Stimulated activated naive CD4-positive, alpha-beta T cell (primary cell): ENCODE data around the gene ELAVL1.
"Not testable (repeated sequence)": the region's sequence is repeated elsewhere in the genome, so short reads cannot be mapped to it uniquely, and the experiment has no call there.

Experiments
- DNase-seq, 6 experiments: peaks; one replicate each; lab custom pipeline; 2025; lab: John Stamatoyannopoulos, UW

Gene ELAVL1

GRCh38 chr19:8005534-8006256 is at the start of gene ELAVL1:
Gene ELAVL1 (minus strand): TSS chr19:8005641. CDS start chr19:7991815, 13,826 bp downstream.
- peak; percentile 76 to 87 (median 81) for DNase-seq

DNA sequence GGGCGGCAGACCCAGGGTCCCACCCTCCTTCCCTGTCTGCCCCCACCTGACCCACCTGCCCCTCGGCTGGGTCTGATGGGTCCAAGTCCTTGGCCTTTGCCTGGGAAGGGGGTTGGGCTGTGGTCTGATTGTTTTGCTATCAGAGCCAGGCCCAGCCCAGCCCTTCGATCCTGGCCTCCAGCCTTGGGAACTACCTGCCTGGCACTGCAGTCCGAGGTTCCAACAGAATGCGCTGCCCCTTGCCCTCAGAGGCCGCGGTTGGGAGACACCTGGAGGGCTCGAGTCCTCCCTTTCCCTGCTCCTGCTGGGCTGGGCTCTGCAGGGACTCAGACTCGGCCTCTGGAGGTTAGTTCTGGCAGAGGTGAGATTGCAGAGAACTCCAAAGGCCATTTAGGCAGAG is 48.7 kb upstream of the ELAVL1 start:
- no peak for DNase-seq

DNA sequence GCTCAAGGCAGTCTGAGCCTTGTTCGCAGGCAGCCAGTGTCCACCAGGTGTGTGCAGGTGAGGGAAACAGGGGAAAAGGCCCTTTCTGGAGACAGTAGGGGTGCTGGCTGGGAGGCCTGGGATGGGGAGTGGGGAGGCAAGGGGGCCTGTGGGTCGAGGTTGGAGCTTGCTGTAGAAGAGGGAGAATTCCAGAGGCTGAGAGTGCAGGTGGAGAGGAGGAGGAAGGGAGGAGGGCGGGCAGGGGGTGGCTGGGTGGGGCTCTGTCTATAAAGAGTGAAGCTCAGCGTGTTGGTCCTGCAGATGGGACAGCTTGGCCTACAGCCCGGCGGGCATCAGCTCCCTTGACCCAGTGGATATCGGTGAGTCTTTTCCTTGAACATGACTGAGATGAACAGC is 47.0 kb upstream of the ELAVL1 start, which contains the start of gene CCL25:
CCL25 (plus strand) TSS at position 297 of the 396 bp plus-strand sequence. CDS start 290 bp downstream, outside the sequence.
- DNase-seq = no peak

DNA sequence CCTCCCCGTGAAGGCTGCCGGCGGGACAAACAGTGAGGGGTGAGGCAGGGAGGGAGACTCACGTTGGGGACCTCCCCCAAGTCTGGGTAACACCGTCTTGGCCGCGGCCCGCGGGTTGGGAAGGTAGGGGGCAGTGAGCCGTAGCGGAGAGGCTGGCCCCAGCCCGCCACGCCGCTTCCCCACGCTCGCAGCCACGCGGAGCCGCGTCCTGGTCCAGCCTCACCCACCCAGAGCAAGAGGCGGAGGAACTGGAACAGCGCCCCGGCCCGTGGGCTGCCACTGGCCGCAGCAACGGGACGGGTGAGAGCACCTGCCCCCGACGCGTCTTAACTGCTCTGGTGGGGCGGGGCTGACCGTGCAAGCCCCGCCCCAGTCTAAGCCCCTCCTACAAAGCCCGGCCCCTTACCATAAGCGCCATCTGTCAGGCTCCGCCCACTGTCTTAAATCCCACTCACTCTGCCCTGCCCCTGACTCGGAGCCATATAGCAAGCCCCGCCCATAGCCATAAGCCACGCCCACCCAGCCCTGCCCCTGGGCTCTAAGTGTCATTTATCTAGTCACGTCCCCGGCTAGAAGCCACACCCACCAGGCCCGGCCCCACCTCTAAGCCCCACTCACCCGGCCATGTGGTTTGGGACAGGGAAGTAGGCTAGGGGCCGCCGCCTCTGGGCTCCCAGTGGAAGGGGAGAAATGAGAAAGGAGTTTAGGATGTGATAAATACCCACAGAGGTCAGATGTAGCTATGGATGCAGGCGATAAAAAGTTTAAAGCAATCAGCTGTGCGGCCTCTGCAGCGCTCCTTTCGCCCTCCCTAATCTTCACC is 45.0 kb upstream of the ELAVL1 start:
- peak; percentile 66 to 89 (median 81) for DNase-seq

- DNase-seq = no peak
Measured at GRCh38 chr19:8046569-8047165, 41.2 kb upstream of the ELAVL1 start.

DNA sequence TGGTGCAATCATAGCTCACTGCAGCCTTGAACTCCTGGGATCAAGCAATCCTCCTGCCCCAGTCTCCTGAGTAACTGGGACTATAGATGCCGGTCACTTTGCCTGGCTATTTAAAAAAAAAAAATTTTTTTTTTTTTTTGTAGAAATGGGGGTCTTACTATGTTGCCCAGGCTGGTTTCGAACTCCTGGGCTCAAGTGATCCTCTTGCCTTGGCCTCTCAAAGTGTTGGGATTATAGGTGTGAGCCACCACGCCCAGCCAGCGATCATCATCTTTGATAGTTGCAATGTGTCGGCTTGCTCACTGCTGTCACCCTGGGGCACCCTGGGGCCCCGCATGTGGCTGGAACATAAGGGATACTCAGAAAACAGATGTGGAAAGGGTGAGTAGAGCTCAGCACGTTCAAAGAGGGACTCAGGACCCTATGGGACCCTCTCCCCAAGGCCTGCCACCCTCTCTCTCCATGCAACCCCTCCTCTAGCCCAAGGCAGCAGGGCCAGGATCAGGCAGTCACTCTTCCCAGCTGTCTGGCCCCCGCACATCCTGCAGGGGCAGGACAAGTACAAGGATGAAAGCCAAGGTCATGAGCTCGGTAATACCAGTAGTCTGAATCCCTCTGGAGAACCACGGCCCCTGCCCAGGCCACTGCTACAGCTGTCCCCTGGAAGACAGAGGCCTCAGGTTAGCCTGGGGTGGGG is 40.6 kb upstream of the ELAVL1 start:
- DNase-seq = no peak

DNA sequence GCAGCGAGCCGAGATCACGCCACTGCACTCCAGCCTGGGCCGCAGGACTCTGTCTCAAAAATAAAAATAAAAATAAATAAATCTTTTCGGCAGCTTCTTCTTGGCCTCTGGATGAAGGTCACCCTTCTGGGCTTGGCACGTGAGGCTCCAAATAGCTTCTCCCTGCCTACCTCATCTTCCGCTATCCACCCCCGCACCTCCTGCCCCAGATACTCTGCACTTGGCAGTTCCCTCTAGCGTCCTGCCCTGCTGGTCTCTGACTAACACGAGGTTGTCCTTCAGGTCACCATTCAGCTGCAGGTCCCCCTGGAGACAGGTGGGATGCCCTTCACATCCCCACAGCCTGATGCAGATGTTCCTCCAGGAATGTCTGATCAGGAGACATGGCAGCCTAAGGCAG is 38.6 kb upstream of the ELAVL1 start:
- DNase-seq = no peak

DNA sequence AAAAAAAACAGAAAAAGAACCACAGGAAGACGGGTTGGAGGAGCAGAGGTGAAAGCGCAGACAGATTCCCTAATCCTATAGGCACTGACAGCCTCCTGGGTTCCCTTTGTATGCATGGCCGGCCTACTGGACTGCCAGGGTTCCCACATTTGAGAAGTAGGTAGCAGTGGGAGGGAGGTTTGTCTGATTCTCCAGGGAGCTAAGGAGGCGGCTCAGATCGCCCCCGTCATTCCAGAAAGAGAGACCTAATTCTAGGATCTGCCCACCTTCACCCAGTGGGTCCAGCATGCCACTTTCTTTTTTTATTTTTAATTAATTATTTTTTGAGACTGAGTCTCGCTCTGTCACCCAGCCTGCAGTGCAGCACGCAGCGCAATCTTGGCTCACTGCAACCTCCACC is 37.5 kb upstream of the ELAVL1 start:
- no peak for DNase-seq

DNA sequence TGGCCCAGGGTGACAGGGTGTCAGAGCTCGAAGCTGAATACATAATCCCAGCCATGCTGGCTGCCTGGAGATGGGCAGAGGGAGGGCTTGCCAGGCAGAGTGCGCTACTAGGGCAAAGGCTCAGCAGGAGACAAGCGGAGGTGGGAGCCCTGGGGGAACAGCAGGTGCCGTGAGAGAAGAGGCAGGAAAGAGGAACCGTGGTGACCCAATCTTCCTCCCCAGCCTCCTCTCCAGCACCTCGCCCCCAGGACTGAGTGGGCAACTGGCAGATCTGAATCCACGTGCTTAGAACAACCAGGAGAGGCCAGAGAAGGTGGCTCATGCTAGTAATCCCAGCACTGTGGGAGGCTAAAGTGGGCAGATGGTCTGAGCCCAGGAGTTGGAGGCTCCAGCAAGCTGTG is 36.1 kb upstream of the ELAVL1 start:
- DNase-seq = no peak

GRCh38 chr19:8039231-8039630 is 33.8 kb upstream of the ELAVL1 start:
- no peak for DNase-seq

DNA sequence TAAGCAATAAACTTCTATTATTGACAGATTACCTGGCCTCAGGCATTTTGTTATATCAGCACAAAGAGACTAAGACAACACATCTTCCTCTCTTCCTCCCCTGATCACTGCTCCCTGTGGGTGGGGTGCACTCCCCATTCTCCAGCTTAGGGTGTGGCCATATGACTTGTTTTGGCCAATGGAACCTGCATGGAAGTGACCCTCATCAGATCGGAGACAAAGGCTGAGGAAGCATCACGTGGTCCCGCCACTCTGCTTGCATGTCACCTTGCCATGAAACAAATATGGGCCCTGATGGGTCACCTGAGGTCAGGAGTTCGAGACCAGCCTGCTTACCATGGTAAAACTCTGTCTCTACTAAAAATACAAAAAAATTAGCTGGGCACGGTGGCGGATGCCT is 33.4 kb upstream of the ELAVL1 start:
- DNase-seq = no peak

DNA sequence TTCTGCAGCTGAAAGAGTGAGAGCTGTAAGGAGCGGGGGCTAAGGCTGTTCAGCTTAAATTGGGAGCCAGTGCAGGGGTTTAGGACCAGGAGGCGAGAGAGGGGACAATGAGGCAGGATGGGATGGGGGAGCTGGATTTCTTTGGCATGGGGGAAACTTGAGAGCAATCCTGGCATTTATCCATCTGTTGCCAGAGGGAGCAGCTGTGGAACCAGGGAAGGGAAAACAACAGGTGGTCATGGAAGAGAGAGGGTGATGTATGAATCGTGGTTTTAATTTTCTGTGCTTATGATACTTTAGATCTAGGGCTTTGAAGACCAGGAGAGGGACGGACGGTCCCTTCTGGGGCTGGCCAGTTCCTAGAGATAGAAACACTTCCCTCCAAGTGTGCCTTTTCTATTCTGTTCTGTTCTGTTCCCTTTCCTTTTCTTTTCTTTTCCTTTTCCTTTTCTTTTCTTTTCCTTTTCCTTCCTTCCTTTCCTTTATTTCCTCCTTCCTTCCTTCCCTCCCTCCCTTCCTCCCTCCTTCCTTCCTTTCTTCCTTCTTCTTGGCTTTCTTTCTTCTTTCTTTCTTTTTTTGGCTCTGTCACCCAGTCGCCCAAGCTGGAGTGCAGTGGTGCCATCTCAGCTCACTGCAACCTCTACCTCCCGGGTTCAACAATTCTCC is 31.1 kb upstream of the ELAVL1 start:
- no peak for DNase-seq

- DNase-seq = no peak
Measured at GRCh38 chr19:8034178-8034525, 28.7 kb upstream of the ELAVL1 start.

GRCh38 chr19:8033287-8034177 is 28.1 kb upstream of the ELAVL1 start:
- DNase-seq = not testable (repeated sequence)

DNA sequence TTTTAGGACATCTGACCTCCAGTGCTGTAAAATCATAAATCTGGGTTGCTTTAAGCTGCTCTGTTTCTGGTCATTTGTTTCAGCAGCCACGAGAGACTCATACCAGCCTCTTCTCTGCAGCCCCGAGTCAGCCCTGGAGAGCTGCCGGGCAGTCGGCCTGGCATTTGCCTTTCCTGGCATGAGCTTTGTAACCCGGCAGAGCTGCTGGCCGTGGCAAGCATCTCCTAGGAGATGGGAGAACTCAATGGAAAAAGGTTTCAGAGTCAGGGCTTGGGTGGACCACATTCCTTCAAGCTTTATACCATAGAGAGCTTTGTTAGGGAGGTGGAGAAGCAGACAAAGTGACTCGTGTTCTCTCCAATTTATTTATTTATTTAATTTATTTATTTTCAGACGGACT is 25.5 kb upstream of the ELAVL1 start:
- DNase-seq = no peak

GRCh38 chr19:8028951-8029491 is 23.6 kb upstream of the ELAVL1 start:
- DNase-seq = no peak

DNA sequence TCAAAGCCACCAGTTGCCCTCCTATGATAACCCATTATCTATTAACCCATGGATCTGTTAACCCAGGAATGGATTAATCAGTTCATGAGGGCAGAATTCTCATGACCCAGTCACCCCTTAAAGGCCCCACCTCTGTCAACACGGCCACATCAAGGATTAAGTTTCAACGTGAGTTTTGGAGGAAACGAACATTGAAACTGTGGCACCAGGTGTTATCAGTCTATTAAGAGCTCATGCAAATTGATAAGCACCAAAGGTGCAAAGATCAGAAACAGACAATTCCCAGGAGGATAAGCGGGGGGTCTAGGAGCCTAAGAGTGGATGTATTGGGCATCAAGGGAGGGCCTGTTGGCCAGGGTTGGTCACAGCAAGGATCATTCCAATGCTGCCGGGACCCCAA is 19.9 kb upstream of the ELAVL1 start:
- DNase-seq = no peak

DNA sequence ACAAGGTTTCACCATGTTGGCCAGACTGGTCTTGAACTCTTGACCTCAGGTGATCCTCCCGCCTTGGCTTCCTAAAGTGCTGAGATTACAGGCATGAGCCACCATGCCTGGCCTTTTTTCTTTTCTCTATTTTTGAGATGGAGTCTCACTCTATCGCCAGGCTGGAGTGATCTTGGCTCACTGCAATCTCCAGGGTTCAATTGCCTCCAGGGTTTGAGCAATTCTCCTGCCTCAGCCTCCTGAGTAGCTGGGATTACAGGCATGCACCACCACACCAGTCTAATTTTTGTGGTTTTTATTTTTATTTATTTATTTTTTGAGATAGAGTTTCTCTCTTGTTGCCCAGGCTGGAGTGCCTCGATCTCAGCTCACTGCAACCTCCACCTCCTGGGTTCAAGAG is 18.8 kb upstream of the ELAVL1 start:
- not testable (repeated sequence) for DNase-seq

DNA sequence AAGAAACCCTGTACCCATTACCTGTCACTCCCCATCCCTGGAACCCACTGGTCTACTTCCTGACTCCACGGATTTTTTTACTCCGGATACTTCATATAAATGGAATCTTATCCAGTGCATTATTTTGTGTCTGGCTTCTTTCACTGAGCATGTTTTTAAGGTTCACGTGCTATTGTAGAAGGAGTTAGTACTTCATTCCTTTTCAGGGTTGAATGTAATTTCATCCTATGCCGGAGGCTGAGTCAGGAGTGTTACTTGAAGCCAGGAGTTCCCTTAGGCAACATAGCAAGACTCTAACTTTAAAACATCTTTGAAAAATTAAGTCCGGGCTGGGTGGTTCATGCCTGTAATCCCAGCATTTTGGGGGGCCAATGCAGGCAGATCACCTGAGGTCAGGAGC is 17.9 kb upstream of the ELAVL1 start:
- DNase-seq = no peak

GRCh38 chr19:8022275-8022674 is 16.8 kb upstream of the ELAVL1 start:
- DNase-seq = no peak
